ENCODE data around the gene PLCD4. TPM values are rescaled to one million over a fixed set of nuclear protein-coding genes. Genes with fewer than 3 reads are reported as not detected.

PLCD4 gene
- total RNA-seq, 1 experiment from 2014 or later, result 5.6 TPM

DNA sequence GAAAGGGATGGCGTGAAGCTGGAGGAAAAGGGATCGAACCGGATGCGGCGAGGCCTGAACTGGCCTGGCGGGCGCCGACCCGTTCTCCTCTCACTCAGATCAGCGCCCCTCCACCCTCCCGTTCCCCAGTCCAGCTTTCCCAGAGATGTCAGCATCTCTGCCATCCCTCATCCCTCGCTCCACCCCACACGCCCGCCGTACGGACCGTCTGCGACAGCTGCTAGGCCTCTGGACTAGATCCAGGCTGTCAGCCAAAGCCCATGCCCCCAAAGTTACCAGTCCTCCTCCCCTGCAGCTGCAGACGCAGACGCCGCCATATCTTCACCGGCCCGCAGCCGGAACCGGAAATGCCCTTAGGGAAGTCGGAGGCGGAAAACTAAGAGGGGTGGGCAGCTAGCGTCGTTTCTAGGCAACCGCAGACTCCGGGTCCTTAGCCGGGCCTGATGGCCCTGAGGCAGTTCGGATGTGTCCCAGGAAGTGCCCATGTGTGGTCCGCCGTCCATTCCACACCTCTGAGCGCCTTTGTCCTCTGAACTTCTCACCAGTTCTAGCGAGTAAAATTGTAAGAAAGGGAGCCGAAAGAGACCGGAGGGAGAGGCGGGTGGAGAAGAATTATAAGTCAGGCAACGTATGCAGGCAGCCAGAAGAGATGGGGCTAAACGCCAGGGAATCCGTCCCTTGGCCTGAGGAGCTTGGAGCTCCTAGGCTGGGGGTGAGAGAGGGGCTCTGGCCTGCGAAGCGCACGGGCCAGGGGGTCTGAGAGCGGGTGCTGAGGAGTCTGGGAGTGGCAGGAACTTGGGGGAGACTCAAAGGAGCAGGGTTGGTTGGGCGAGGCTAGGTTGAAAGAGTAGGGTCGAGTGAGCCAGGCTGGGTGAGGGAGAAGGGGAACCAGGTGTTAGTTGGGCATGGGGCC is 64.2 kb downstream of the PLCD4 start, which contains the start of the genes RNF25 and STK36:
Gene RNF25 (minus strand): TSS at position 349 of the 913 bp plus-strand sequence. CDS start 32 bp downstream, at position 317.
Gene STK36 (plus strand): TSS at position 433 of the 913 bp plus-strand sequence. CDS start 744 bp downstream, outside the sequence.
- H3K36me3 ChIP-seq (ENCODE audit: low read depth, low read length), result peaks cover 8% of the 10 kb centered on the region
- peaks cover 42% of the 10 kb centered on the region for H3K79me2 ChIP-seq (ENCODE audit: low read length)
- H3K9me2 ChIP-seq (replicated peaks; ENCODE audit: low read length), result no peaks in the 10 kb centered on the region
- H3K27me3 ChIP-seq (ENCODE audit: low read length), result no peaks in the 10 kb centered on the region
- H3K9ac ChIP-seq (ENCODE audit: low read length), result peak within 1 kb of the TSS; percentile 88
- H3F3A ChIP-seq (ENCODE audit: low read length, unreplicated experiment), result no peaks in the 10 kb centered on the region
- peak within 1 kb of the TSS; percentile 97 for H2AFZ ChIP-seq (ENCODE audit: low read length)
- peak; percentile 91 for DNase-seq
- H3K4me3 ChIP-seq (ENCODE audit: low read length), result peak within 1 kb of the TSS; percentile 81
- no peaks in the 10 kb centered on the region for H3K9me3 ChIP-seq (ENCODE audit: low read length)
- H4K20me1 ChIP-seq (ENCODE audit: low read length), result no peaks in the 10 kb centered on the region
- POLR2A ChIA-PET (ENCODE audit: unreplicated experiment), result interaction anchor here (0.6 to 1.1 kb wide), 4 partner anchors 11 to 178 kb away, joined by 3 to 36 read pairs (median 7); partner anchors contain the start of genes BCS1L and ZNF142
- CTCF ChIA-PET, result interaction anchor here (0.6 kb wide), 3 partner anchors 12 to 227 kb away, joined by 3 to 4 read pairs (median 3); partner anchors contain the start of genes BCS1L and ZNF142
- intact Hi-C loops (cut with micrococcal nuclease), result loop anchor here (1.0 kb wide), 1 partner anchor 13 kb away; the partner anchor contains the start of genes BCS1L and ZNF142
- peak within 1 kb of the TSS; percentile 95 for H3K4me2 ChIP-seq (ENCODE audit: low read length)
- H3K27ac ChIP-seq (ENCODE audit: low read length), result peak within 1 kb of the TSS; percentile 47
- peak; percentile 91 for ATAC-seq
- peaks cover 12% of the 10 kb centered on the region for H3K4me1 ChIP-seq (ENCODE audit: insufficient read depth, low read length)
- no TSS peak for BruUV-seq (replicated peaks)
- no peak for TF ChIP-seq EZH2 (IDR thresholded peaks at IDR 0.05; ENCODE audit: low read length, unreplicated experiment)
- no peak for TF ChIP-seq EZH2phosphoT487 (IDR thresholded peaks at IDR 0.05; ENCODE audit: borderline replicate concordance, low read length)
- TF ChIP-seq, protein P1, sequence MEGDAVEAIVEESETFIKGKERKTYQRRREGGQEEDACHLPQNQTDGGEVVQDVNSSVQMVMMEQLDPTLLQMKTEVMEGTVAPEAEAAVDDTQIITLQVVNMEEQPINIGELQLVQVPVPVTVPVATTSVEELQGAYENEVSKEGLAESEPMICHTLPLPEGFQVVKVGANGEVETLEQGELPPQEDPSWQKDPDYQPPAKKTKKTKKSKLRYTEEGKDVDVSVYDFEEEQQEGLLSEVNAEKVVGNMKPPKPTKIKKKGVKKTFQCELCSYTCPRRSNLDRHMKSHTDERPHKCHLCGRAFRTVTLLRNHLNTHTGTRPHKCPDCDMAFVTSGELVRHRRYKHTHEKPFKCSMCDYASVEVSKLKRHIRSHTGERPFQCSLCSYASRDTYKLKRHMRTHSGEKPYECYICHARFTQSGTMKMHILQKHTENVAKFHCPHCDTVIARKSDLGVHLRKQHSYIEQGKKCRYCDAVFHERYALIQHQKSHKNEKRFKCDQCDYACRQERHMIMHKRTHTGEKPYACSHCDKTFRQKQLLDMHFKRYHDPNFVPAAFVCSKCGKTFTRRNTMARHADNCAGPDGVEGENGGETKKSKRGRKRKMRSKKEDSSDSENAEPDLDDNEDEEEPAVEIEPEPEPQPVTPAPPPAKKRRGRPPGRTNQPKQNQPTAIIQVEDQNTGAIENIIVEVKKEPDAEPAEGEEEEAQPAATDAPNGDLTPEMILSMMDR (conservative IDR thresholded peaks at IDR 0.05; ENCODE audit: low read depth, low read length), result no peak

DNA sequence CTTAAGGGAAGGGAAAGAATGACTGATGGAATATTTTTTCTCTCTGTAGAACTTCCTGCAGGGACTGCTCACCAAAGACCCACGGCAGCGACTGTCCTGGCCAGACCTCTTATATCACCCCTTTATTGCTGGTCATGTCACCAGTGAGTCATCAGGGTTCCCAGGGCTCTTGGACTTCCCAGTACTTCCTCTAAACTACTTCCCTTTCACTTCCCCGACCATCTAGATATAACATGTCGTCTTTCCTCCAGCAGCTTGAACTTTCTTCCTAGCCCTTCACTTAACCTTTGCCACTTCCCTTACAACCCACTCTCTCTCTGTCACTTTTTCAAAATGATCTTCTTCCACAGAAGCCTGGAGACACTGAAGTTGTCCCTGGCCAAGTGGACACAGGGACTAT is 71.4 kb downstream of the PLCD4 start:
- no peak overlapping the region for H3K4me2 ChIP-seq (ENCODE audit: low read length)
- BruUV-seq (replicated peaks), result no TSS peak
- H3K9me3 ChIP-seq (ENCODE audit: low read length), result no peaks in the 10 kb centered on the region
- TF ChIP-seq EZH2phosphoT487 (IDR thresholded peaks at IDR 0.05; ENCODE audit: borderline replicate concordance, low read length) (no peak), EZH2 (IDR thresholded peaks at IDR 0.05; ENCODE audit: low read length, unreplicated experiment) (no peak)
- TF ChIP-seq, protein P1 (conservative IDR thresholded peaks at IDR 0.05; ENCODE audit: low read depth, low read length), result no peak
- intact Hi-C loops (cut with micrococcal nuclease), result no loop called here
- ATAC-seq, result peak; percentile 83
- no peak overlapping the region for H3K27ac ChIP-seq (ENCODE audit: low read length)
- H3K9ac ChIP-seq (ENCODE audit: low read length), result no peak overlapping the region
- H3K27me3 ChIP-seq (ENCODE audit: low read length), result no peaks in the 10 kb centered on the region
- peaks cover 8% of the 10 kb centered on the region; the same call in 1 of the 2 replicates for H3K36me3 ChIP-seq (ENCODE audit: low read depth, low read length)
- CTCF ChIA-PET, result no interaction called here
- no peaks in the 10 kb centered on the region for H3K9me2 ChIP-seq (replicated peaks; ENCODE audit: low read length)
- DNase-seq, result peak; percentile 46
- H3K4me3 ChIP-seq (ENCODE audit: low read length), result no peak overlapping the region
- POLR2A ChIA-PET (ENCODE audit: unreplicated experiment), result no interaction called here
- H2AFZ ChIP-seq (ENCODE audit: low read length), result 0 out of 2 replicates have a peak overlapping the region, but pooled peaks have one; percentile 30
- no peaks in the 10 kb centered on the region for H3K79me2 ChIP-seq (ENCODE audit: low read length)
- no peaks in the 10 kb centered on the region for H4K20me1 ChIP-seq (ENCODE audit: low read length)
- H3K4me1 ChIP-seq (ENCODE audit: insufficient read depth, low read length), result peaks cover 10% of the 10 kb centered on the region
- H3F3A ChIP-seq (ENCODE audit: low read length, unreplicated experiment), result no peaks in the 10 kb centered on the region

All from PC-3 (cell line).